ENCODE data around the gene PDCD1LG2. TPM values are rescaled to one million over a fixed set of nuclear protein-coding genes. Genes with fewer than 3 reads are reported as not detected.

The PDCD1LG2 gene
- not detected in 2 replicates for total RNA-seq (2014; rRNA removed; shearing (Covaris generic))
- not detected in 2 replicates for polyA plus RNA-seq (2016; fragmentation: Nextera tagmentation; extraction: Ambion mirVana)
- long read RNA-seq, result 0 reads

DNA sequence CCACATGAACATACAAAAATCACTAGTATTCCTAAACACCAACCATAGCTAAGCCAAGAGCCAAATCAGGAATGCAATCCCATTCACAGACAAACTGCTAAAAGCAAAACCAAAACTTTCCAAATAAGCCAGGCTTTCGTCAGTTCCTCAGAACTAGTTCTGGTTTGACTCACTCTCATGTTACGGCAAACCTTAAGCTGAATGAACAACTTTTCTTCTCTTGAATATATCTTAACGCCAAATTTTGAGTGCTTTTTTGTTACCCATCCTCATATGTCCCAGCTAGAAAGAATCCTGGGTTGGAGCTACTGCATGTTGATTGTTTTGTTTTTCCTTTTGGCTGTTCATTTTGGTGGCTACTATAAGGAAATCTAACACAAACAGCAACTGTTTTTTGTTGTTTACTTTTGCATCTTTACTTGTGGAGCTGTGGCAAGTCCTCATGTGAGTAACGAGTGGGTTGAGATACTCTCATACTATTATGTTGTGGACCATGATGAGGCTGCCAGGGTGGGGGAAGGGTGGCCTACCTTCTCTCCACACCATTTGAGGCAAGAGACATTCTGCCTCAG, at the start of gene PDCD1LG2:
PDCD1LG2 (plus strand) TSS at position 172 of the 572 bp plus-strand sequence. CDS start 12,016 bp downstream, outside the sequence.
- Histone ChIP-seq H3K4me2 (no peak within 1 kb of the TSS), H3K4me1 (ENCODE audit: insufficient read depth) (no peaks in the 10 kb centered on the region), H3F3A (replicated peaks; ENCODE audit: low read depth) (no peaks in the 10 kb centered on the region), H3K27me3 (ENCODE audit: insufficient read depth) (no peaks in the 10 kb centered on the region), H3K4me3 (no peak within 1 kb of the TSS), H3K9me2 (ENCODE audit: insufficient read depth) (0 out of 2 replicates have a peak, but pooled peaks cover 6% of the 10 kb centered on the region), H3K27ac (ENCODE audit: low read depth) (no peak within 1 kb of the TSS), H2AFZ (peak within 1 kb of the TSS; percentile 25; the same call in 1 of the 2 replicates), H3K36me3 (ENCODE audit: insufficient read depth) (0 out of 2 replicates have a peak, but pooled peaks cover 3% of the 10 kb centered on the region), H3K79me2 (replicated peaks; ENCODE audit: insufficient read depth) (no peaks in the 10 kb centered on the region), H4K20me1 (replicated peaks; ENCODE audit: insufficient read depth) (no peaks in the 10 kb centered on the region)
- TF ChIP-seq, protein P1, sequence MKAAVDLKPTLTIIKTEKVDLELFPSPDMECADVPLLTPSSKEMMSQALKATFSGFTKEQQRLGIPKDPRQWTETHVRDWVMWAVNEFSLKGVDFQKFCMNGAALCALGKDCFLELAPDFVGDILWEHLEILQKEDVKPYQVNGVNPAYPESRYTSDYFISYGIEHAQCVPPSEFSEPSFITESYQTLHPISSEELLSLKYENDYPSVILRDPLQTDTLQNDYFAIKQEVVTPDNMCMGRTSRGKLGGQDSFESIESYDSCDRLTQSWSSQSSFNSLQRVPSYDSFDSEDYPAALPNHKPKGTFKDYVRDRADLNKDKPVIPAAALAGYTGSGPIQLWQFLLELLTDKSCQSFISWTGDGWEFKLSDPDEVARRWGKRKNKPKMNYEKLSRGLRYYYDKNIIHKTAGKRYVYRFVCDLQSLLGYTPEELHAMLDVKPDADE (IDR thresholded peaks at IDR 0.05), result no peak
- no peak for TF ChIP-seq JUNB (IDR thresholded peaks at IDR 0.05; ENCODE audit: unreplicated experiment)
- no peak for TF ChIP-seq CREB1 (CRISPR knock-in tag; IDR thresholded peaks at IDR 0.05; ENCODE audit: low read depth)
- no peak for TF ChIP-seq EZH2 (IDR thresholded peaks at IDR 0.05; ENCODE audit: low read depth, unreplicated experiment)
- TF ChIP-seq, protein P2, sequence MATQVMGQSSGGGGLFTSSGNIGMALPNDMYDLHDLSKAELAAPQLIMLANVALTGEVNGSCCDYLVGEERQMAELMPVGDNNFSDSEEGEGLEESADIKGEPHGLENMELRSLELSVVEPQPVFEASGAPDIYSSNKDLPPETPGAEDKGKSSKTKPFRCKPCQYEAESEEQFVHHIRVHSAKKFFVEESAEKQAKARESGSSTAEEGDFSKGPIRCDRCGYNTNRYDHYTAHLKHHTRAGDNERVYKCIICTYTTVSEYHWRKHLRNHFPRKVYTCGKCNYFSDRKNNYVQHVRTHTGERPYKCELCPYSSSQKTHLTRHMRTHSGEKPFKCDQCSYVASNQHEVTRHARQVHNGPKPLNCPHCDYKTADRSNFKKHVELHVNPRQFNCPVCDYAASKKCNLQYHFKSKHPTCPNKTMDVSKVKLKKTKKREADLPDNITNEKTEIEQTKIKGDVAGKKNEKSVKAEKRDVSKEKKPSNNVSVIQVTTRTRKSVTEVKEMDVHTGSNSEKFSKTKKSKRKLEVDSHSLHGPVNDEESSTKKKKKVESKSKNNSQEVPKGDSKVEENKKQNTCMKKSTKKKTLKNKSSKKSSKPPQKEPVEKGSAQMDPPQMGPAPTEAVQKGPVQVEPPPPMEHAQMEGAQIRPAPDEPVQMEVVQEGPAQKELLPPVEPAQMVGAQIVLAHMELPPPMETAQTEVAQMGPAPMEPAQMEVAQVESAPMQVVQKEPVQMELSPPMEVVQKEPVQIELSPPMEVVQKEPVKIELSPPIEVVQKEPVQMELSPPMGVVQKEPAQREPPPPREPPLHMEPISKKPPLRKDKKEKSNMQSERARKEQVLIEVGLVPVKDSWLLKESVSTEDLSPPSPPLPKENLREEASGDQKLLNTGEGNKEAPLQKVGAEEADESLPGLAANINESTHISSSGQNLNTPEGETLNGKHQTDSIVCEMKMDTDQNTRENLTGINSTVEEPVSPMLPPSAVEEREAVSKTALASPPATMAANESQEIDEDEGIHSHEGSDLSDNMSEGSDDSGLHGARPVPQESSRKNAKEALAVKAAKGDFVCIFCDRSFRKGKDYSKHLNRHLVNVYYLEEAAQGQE (IDR thresholded peaks at IDR 0.05; ENCODE audit: unreplicated experiment), result no peak
- TF ChIP-seq ZNF114 (CRISPR knock-in tag; IDR thresholded peaks at IDR 0.05), result no peak
- TF ChIP-seq POLR2AphosphoS5 (IDR thresholded peaks at IDR 0.05; ENCODE audit: low read depth), result no peak
- TF ChIP-seq, protein P3, sequence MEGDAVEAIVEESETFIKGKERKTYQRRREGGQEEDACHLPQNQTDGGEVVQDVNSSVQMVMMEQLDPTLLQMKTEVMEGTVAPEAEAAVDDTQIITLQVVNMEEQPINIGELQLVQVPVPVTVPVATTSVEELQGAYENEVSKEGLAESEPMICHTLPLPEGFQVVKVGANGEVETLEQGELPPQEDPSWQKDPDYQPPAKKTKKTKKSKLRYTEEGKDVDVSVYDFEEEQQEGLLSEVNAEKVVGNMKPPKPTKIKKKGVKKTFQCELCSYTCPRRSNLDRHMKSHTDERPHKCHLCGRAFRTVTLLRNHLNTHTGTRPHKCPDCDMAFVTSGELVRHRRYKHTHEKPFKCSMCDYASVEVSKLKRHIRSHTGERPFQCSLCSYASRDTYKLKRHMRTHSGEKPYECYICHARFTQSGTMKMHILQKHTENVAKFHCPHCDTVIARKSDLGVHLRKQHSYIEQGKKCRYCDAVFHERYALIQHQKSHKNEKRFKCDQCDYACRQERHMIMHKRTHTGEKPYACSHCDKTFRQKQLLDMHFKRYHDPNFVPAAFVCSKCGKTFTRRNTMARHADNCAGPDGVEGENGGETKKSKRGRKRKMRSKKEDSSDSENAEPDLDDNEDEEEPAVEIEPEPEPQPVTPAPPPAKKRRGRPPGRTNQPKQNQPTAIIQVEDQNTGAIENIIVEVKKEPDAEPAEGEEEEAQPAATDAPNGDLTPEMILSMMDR (conservative IDR thresholded peaks at IDR 0.05; ENCODE audit: low read depth in 2 of 2), result no peak
- TF ChIP-seq, protein P4, sequence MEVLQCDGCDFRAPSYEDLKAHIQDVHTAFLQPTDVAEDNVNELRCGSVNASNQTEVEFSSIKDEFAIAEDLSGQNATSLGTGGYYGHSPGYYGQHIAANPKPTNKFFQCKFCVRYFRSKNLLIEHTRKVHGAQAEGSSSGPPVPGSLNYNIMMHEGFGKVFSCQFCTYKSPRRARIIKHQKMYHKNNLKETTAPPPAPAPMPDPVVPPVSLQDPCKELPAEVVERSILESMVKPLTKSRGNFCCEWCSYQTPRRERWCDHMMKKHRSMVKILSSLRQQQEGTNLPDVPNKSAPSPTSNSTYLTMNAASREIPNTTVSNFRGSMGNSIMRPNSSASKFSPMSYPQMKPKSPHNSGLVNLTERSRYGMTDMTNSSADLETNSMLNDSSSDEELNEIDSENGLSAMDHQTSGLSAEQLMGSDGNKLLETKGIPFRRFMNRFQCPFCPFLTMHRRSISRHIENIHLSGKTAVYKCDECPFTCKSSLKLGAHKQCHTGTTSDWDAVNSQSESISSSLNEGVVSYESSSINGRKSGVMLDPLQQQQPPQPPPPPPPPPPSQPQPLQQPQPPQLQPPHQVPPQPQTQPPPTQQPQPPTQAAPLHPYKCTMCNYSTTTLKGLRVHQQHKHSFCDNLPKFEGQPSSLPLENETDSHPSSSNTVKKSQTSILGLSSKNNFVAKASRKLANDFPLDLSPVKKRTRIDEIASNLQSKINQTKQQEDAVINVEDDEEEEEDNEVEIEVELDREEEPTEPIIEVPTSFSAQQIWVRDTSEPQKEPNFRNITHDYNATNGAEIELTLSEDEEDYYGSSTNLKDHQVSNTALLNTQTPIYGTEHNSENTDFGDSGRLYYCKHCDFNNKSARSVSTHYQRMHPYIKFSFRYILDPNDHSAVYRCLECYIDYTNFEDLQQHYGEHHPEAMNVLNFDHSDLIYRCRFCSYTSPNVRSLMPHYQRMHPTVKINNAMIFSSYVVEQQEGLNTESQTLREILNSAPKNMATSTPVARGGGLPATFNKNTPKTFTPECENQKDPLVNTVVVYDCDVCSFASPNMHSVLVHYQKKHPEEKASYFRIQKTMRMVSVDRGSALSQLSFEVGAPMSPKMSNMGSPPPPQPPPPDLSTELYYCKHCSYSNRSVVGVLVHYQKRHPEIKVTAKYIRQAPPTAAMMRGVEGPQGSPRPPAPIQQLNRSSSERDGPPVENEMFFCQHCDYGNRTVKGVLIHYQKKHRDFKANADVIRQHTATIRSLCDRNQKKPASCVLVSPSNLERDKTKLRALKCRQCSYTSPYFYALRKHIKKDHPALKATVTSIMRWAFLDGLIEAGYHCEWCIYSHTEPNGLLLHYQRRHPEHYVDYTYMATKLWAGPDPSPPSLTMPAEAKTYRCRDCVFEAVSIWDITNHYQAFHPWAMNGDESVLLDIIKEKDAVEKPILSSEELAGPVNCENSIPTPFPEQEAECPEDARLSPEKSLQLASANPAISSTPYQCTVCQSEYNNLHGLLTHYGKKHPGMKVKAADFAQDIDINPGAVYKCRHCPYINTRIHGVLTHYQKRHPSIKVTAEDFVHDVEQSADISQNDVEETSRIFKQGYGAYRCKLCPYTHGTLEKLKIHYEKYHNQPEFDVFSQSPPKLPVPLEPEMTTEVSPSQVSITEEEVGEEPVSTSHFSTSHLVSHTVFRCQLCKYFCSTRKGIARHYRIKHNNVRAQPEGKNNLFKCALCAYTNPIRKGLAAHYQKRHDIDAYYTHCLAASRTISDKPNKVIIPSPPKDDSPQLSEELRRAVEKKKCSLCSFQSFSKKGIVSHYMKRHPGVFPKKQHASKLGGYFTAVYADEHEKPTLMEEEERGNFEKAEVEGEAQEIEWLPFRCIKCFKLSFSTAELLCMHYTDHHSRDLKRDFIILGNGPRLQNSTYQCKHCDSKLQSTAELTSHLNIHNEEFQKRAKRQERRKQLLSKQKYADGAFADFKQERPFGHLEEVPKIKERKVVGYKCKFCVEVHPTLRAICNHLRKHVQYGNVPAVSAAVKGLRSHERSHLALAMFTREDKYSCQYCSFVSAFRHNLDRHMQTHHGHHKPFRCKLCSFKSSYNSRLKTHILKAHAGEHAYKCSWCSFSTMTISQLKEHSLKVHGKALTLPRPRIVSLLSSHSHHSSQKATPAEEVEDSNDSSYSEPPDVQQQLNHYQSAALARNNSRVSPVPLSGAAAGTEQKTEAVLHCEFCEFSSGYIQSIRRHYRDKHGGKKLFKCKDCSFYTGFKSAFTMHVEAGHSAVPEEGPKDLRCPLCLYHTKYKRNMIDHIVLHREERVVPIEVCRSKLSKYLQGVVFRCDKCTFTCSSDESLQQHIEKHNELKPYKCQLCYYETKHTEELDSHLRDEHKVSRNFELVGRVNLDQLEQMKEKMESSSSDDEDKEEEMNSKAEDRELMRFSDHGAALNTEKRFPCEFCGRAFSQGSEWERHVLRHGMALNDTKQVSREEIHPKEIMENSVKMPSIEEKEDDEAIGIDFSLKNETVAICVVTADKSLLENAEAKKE (CRISPR knock-in tag; IDR thresholded peaks at IDR 0.05), result no peak
- no peak for TF ChIP-seq NANOG (IDR thresholded peaks at IDR 0.05; ENCODE audit: borderline replicate concordance)
- H3K27ac Mint-ChIP-seq, result no peak within 1 kb of the TSS
- H3K4me3 Mint-ChIP-seq, result no peak within 1 kb of the TSS
- ATAC-seq, result no peak
- peaks cover 4% of the 10 kb centered on the region for H3K27me3 Mint-ChIP-seq (ENCODE audit: insufficient read depth, low read depth, poor library complexity)
- no peaks in the 10 kb centered on the region for H3K36me3 Mint-ChIP-seq (ENCODE audit: low read depth)
- H3K9me3 Mint-ChIP-seq, result no peaks in the 10 kb centered on the region; the same call in 2 of the 3 replicates
- peaks cover 3% of the 10 kb centered on the region; the same call in 1 of the 3 replicates for H3K4me1 Mint-ChIP-seq
- no peak for DNase-seq (ENCODE audit: low spot score)

Data from GM23338 (cell line).